GM18498 (cell line): Measurements from ENCODE around the gene CLCN1.

ENCODE experiments used
- ATAC-seq: cut with Tn5 transposase; IDR thresholded peaks from one replicate; pipeline ENCODE4 v1.9.1; 2021; ENCODE audit warnings: mild to moderate bottlenecking, moderate library complexity; ENCODE audit not compliant: unreplicated experiment

Gene CLCN1

DNA sequence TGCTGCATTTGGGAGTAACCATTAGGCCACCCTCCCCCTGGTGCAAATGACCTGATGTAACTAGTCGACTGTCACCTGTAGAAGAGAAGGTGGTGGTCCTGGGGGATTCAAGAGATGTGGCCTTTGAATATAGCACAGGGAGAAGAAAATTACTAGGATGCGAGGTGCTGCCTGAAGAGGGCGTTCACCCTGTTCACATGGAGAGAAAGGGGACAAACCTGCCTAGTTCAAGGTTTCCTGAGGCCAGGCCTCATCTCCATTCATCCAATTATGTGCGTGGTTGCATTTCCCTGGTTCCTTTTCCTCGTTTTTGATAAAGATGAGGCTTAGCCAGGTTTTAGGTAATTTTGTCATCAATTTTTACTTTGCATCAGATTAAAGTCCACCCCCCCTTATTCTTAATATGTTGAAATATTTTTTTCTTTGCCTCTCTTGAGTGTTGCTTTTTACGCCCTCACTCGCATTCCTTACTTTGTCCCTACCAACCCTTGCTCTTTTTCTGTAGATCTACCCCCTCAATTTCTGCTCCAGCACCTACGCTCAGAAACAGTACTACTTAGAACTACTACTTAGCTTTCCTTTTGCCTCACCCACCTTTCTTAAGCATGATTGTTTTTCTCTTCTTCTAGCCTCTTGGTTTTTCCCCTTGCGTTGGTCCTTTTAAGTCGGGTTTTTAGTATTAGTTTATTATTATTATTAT, 13.7 kb downstream of the CLCN1 start:
- no peak for ATAC-seq

DNA sequence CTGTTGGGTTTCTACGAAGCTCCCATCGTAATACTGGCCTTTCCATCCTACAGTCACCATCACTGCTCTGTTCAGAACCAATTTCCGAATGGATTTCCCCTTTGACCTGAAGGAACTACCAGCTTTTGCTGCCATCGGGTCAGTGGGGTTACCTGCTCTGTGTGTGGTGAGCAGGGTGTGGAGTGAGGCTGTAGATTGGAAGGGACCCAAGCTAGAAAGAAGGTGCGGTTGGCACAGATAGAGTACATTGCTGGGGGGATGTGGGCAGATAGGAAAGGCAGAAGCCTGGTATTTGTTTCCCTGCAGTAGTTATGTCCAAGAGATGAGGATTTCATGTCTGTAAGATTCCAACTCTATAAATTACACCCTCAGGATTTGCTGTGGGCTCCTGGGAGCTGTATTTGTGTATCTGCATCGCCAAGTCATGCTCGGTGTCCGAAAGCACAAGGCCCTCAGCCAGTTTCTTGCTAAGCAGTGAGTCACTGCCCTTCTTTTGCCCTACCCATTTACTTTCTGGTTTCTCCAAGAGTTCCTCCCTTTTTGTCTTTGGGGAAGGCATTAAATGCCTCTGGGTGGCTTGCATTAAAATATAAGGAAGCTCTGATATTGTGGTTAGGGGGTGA, 15.4 kb downstream of the CLCN1 start:
- ATAC-seq, result no peak

DNA sequence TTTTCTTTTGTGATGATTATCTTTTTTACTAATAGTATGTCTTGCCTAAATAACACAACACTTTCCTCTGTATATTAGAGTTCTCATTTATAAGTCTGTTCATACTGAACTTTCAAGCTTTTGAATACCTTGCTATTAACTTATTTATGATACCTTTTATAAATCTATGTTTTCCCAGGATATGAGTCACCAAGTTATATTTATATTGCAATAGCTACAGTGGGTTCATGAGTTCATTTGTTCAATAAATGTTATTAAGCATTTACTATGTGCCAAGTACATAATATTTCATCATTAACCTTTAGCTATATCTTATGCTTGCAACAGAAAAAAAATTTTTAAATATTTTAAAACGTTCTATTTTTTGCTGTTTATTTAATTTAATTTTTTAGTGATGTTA, 18.3 kb downstream of the CLCN1 start:
- no peak for ATAC-seq

DNA sequence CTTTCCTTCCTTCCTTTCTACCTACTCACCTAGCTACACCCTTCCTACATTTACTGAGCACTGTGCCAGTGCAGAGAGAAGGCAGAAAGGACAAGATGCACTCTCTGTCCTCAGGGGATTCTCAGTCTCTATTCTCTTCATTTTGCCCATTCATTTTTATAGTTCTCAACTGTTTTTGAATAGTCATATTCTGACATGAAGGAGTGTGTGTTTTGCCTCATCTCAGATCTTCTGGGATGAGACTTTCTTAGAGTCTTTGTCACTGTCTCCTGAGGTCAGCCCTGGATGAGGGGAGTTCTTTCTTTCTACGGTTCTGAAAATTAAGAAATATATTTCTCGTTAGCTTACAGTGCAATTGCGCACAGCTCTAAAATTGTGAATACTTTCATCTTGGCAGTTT, 21.3 kb downstream of the CLCN1 start:
- no peak for ATAC-seq

DNA sequence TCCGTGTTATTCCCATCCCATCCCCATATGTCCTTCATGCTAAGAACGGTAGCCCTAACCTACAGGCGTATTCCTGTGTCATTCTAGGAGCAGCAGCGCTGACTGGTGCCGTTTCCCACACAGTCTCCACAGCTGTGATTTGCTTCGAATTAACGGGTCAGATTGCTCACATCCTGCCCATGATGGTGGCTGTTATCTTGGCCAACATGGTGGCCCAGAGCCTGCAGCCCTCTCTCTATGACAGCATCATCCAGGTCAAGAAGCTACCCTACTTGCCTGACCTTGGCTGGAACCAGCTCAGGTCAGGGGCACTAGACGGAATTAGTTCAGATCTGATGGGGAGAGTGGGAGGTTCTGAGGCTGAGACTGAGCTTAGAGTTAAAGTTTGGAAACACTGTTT, 25.9 kb downstream of the CLCN1 start:
- ATAC-seq, result no peak

DNA sequence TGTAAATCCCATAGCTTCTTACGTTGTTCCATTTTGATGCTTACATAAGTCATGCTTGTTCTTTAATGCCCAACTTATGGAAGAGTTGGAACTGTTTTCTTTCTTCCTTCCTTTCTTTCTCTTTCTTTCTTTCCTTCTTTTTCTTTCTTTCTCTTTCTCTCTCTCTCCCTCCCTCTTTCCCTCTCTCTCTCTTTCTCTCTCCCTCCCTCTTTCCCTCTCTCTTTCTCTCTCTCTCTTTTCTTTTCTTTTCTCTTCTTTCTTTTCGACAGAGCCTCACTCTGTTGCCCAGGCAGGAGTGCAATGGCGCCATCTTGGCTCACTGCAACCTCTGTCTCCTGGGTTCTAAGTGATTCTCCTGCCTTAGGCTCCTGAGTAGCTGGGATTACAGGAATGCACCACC, 27.7 kb downstream of the CLCN1 start:
- ATAC-seq, result no peak

DNA sequence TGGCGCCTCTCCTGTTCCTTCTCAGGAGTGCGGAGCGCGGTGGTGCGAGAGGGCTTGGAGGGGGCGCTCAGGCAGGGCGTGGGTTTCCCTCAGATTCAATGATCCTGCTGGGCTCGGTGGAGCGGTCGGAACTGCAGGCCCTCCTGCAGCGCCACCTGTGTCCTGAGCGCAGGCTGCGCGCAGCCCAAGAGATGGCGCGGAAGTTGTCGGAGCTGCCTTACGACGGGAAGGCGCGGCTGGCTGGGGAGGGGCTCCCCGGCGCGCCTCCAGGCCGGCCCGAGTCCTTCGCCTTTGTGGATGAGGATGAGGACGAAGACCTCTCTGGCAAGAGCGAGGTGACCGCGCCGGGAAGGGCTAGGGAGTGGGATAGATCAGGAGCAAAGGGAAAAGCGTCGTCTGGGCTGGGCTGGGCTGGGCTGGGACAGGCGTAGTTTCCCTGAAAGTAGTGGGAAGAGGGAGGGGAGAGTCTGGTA, 29.6 kb downstream of the CLCN1 start:
- ATAC-seq, result no peak

DNA sequence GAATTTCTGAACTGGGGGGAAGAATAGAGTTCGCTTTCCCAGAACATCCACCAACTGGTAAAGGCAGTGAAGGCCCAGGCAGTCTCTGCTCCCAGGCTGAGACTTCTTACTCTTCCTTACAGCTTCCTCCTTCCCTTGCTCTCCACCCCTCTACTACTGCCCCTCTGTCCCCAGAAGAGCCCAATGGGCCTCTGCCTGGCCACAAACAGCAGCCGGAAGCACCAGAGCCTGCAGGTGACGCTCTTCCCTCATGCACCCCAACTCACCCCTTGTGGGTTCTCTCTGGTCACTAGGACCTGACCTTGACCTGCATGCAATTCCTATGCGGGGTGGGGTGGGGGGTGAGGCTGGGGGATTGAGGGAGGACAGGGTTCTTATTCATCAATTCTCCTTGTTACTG, 30.1 kb downstream of the CLCN1 start:
- no peak for ATAC-seq

DNA sequence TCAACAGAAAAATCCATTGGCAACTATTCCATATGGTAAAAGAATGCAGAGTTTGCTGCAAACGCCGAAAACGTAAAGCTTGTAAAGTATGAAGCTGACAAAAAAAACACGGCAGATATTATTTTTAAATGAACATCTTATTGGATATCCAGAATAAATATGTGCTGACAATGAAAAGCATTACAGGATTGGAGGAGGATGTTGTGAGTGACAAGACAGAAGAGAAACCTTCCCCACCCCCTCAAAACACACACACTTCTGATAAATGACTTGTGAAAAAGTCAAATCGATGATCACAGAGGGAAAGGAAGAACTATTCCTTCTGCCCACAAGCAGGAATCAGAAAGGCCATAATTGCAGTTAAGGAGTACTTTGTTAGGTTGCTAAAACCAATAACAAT, 32.0 kb downstream of the CLCN1 start:
- ATAC-seq, result no peak

DNA sequence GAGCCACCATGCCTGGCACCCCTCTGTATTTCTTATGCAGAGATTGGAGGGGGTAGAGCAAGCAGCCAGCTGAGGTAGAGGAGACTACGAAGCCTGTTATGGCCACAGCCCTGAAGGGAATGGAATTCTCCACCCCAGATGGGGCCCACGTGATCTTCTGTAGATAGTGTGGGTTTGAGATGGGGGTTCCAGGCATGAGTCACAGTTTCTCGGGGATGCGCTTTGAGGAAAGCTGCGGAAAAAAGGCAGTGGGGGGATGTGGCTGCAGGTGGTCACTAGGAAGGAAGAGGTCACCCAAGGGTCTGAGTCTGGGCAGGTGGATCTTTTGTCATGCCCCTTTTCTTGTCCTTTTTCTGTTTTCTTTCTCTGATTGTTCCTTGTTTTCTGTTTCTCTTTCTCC, 35.1 kb downstream of the CLCN1 start:
- ATAC-seq, result no peak

DNA sequence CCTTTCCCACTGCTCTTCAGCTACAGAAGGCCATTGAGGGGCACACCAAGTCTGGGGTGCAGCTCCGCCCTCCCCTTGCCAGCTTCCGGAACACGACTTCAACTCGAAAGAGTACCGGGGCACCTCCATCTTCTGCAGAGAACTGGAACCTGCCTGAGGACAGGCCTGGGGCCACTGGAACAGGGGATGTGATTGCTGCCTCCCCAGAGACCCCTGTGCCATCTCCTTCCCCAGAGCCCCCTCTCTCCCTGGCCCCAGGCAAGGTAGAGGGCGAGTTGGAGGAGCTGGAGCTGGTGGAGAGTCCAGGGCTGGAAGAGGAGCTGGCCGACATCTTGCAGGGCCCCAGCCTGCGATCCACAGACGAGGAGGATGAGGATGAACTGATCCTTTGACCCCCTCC, 35.7 kb downstream of the CLCN1 start:
- no peak for ATAC-seq

DNA sequence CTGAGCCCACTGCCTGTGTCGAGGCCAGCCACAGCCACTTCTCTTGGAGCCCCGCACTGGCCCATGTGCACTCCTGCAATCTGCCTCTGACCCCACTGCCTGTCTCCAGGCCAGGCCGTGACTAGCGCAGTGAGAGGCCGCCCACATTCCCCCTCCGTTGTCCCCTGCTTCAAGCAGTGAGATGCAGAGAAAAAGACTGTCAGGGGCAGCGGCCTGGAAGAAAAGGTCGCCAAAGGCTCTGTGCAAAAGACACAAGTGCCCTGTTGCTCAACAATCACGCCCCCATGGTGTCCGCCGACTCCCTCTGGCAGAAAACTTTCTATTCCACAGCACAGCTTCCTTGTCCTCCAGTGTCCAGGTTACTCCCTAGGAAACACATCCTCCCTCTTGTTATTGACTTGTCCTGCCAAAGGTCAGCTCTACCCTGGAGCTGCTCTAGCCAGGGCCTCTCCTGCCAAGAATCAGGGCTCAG, 36.7 kb downstream of the CLCN1 start:
- ATAC-seq, result no peak

DNA sequence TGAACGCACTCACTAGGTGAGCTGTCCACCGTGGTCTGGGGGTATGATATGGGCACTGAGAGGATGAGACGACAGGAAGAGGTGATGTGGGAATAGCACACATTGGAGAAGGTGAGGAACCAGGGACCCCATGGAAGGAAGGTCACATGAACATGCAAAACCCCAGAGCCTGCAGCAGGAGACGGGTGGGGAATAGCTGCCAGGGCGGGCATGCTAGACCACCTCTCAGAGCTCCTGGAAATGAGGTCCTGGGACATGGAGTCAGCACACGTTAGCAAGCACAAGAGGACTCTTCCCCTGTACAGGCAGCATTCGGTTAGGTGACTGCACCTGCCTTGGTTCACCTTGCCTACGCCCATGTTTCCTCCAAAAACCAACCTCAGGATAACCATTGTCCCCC, 38.5 kb downstream of the CLCN1 start:
- no peak for ATAC-seq

DNA sequence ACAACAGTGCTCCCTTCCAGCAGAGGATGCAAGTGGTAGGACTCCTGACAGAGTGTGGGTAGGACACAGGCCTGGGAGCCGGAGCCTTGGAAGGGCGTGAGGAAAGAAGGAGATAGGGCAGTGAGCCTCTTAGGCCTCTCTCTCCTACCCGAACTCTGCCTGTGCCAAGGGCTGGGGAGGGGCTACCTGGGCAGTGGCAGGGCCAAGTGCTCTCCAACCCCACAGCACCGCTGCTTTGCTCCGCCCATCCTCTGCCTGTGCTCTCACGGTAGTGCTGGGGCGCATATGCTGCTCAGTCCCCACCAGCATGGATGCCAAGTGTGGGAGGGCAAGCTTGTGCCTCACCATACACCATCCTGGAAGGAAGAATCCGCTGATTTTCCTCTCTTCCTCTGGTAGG, 39.1 kb downstream of the CLCN1 start:
- ATAC-seq, result no peak

DNA sequence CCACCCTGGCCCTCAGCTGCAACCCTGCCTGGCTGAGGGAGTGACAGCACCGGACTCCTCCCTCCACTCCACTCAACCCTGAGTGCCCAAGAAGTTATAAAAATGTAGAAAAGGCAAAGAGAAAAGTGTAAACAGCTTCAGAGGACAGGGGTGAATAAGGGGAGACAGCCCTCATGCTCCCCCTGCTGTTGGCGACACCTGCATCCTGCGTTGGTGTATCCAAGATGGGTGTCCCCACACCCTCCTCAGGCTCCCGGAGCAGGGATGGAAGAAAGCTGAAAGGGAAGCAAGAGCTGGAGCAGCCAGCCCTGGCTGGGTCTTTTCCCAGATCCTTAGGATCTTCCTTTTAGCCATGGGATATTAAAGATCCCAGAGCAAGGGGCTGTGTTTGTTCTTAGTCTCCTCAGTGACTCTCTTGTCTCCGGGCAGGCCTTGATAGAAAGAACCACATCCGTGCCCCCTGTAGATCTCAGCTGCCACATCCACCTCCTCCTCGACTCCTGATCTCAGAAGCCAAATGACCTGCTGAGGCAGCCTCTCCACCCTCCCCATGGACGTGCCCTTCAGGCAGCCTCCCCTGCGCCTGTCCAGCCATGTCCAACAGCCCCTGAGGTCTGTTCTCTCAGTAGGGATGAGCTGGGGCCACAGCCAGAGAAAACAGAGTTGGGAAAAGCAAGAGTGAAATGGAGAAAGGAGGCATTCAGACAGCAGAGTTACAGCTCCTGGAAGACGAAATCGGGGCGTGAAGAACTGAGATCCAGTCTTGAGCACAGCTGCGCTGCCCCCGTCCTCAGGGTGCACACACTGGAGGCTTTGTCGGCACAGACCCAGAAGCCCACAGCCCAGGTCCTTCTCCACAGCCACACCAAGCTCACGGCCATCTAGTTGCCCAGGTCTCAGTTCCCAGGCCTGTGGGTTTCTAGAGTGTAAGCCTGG, 39.8 kb downstream of the CLCN1 start:
- ATAC-seq, result no peak

DNA sequence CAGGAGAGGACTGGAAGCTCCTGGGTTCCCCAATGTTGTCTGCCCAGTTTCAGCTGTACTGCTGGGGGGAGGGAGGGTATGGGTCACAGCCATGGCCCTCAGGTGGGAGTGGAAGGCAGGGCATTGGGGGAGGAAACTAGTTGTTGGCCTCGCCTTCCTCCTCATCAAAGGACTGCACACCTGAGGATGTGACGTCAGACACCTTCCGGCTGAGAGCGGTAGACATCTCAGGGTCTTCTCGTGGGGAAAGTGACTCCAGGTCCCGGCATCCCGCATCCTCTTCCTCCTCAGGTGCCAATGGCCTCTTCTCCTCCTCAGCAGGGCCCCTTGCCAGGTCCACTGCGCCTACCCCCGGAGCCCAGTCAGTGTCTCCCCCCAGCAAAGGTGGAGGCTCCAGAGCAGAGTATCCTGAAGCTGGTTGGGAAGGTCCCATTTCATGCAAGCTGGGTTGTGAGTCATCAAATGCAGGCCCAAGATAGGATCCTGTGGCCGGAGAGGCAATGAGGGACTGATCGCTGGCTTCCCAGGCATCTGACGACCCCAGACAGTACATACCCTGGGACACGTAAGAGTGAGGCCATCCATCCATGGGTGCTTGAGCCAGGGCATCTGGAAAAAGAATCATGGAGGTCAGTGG, 40.6 kb downstream of the CLCN1 start:
- ATAC-seq, result no peak

DNA sequence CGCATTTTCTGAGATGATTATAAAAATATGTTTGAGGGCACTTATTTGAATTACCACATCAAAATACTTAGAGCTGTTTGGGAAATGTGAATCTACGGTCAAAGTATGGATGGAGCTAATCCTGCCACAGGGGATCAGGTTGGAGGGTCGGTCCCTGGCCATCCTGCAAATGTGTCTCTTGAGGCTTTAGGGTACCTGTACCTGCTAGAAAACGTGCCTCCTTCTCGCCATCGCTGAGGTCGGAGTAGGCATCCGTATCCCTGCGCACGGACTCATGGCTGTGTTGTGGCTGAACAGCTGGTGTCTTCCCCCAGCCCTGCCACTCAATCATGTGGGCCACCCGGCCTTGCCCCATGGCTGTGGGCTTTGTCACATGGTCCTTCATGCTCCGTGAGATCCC, 42.7 kb downstream of the CLCN1 start:
- ATAC-seq, result no peak

DNA sequence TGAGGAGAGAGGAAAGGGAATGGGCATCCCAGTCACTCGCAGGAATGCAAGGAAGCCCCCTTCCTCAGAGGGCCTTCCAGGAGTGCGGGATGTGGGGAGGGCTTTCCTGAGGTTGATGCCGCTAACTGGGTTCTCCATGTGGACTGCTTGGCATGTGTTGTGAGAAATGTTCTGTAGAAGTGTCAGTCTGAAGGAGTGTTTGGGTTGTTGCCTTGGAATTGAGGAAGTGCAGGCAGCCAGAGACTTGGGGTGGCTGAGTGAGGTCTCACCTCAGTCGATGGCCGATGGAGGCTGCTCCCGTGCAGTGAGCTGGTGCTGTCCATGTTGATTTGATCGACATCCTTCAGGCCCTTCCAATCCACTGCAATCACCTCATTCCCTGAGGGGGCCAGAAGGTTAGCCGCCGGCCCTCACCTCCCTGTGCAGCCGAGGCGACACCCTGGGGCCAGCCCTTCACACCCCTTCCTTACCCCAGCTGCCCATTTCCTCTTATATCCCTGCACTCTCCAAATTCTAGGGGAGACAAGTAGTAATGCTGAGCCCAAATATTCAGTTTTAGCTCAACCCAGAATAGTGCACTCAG, 44.0 kb downstream of the CLCN1 start:
- no peak for ATAC-seq

DNA sequence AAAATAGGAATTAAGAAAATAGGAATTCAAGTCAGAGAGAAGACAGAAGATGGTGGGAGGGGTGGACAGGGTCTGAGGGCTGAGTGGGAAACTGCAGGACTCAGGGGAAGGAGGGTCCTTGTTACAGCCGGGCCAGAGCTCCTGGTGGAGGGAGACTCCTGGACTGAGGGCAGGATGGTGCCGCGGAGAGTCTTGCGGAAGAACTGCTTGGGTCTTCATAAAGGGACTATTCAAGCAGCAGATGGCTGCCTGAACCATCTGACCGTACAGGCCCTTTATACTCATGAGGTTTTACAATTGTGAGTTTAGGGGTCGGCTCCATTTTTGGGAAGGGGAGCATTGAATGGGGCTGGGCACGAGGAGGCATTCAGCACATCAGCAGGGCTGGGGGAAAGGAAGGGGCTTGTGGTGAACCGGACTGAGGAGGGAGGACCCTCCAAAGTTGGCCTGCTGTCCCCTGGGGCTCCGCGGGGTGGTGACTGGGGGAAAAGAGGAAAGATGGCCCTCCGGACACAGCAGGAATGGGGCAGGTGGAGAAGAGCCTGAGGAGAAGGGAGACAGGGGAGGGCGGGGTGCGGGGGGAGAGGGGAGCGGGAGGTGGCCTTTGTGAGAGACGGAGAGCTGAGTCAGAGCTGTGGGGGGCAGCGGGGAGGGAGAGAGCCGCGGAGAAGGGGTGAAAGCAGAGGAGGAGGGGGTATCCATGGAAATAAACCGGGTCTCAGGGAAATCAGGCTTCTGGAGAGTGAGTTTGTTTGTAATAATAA, 45.1 kb downstream of the CLCN1 start:
- ATAC-seq, result no peak

DNA sequence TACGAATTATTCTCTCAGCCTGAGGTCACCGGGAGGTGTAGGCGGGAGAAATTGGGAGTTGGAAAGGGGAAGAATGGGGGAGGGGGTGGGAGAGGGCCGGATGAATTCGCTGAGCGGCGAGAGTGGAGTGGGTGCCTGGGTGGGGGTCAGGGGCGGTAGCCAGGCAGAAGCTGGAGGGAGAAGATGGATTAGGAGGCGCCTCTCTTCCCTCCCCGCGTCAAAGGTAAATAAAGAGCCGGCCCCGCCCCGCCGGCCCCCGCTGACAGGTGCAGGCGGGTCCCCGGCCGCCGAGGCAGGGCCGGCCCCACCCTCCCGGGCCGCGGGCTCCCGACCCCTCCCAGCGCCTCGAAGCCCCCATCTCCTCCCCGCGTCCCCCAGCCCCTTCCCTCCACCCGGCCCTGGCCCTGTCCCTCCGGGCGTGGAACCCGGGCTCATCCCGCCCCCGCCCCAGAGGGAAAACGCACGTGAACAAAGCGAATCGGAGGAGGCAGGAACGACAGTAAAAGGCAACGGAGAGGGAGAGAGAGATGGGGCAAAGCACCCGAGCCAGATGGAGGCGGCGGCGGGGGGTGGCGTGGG, 45.7 kb downstream of the CLCN1 start:
- no peak for ATAC-seq
